HG03354 (cell line): ENCODE measurements around the gene AIF1.
A peak's percentile ranks its signal among the peaks of the same experiment; 100 is the strongest.

Source experiments
- ATAC-seq: cut with Tn5 transposase; IDR thresholded peaks from one replicate; pipeline ENCODE4 v1.9.1; 2021; ENCODE audit warnings: mild to moderate bottlenecking; ENCODE audit not compliant: unreplicated experiment, poor library complexity, severe bottlenecking

AIF1 gene

GRCh38 chr6:31619805-31620585, 5.0 kb downstream of the AIF1 start:
- peak; percentile 83 for ATAC-seq

- peak; percentile 39 for ATAC-seq
These were observed 5.7 kb downstream of the AIF1 start, which contains the start of gene PRRC2A for GRCh38 chr6:31620586-31621319. PRRC2A (plus strand) TSS chr6:31620715; CDS start chr6:31622790, 2,075 bp downstream.

- ATAC-seq, result no peak
These were observed 6.4 kb downstream of the AIF1 start for GRCh38 chr6:31621320-31621939.

GRCh38 chr6:31621991-31622390, 7.0 kb downstream of the AIF1 start:
- ATAC-seq, result no peak

- no peak for ATAC-seq
These were observed 7.7 kb downstream of the AIF1 start for GRCh38 chr6:31622684-31623091.

- ATAC-seq, result no peak
These were observed 9.0 kb downstream of the AIF1 start for GRCh38 chr6:31624070-31624469.

GRCh38 chr6:31626952-31627351, 11.9 kb downstream of the AIF1 start:
- ATAC-seq, result no peak

- ATAC-seq, result no peak
These were observed 12.8 kb downstream of the AIF1 start for GRCh38 chr6:31627690-31628287.

- no peak for ATAC-seq
These were observed 14.0 kb downstream of the AIF1 start for GRCh38 chr6:31629014-31629413.

GRCh38 chr6:31630177-31630934, 15.3 kb downstream of the AIF1 start:
- no peak for ATAC-seq

GRCh38 chr6:31631209-31631608, 16.2 kb downstream of the AIF1 start:
- ATAC-seq, result no peak

- no peak for ATAC-seq
These were observed 16.7 kb downstream of the AIF1 start for GRCh38 chr6:31631681-31632278.

- ATAC-seq, result no peak
These were observed 17.4 kb downstream of the AIF1 start for GRCh38 chr6:31632279-31632946.

GRCh38 chr6:31633447-31633846, 18.4 kb downstream of the AIF1 start:
- no peak for ATAC-seq

- ATAC-seq, result no peak
These were observed 19.1 kb downstream of the AIF1 start for GRCh38 chr6:31634131-31634530.

- ATAC-seq, result no peak
These were observed 20.0 kb downstream of the AIF1 start for GRCh38 chr6:31634969-31635575.

- ATAC-seq, result no peak
These were observed 21.9 kb downstream of the AIF1 start for GRCh38 chr6:31636698-31637596.
